ENCODE measurements around the gene INSL3.

Gene INSL3

DNA sequence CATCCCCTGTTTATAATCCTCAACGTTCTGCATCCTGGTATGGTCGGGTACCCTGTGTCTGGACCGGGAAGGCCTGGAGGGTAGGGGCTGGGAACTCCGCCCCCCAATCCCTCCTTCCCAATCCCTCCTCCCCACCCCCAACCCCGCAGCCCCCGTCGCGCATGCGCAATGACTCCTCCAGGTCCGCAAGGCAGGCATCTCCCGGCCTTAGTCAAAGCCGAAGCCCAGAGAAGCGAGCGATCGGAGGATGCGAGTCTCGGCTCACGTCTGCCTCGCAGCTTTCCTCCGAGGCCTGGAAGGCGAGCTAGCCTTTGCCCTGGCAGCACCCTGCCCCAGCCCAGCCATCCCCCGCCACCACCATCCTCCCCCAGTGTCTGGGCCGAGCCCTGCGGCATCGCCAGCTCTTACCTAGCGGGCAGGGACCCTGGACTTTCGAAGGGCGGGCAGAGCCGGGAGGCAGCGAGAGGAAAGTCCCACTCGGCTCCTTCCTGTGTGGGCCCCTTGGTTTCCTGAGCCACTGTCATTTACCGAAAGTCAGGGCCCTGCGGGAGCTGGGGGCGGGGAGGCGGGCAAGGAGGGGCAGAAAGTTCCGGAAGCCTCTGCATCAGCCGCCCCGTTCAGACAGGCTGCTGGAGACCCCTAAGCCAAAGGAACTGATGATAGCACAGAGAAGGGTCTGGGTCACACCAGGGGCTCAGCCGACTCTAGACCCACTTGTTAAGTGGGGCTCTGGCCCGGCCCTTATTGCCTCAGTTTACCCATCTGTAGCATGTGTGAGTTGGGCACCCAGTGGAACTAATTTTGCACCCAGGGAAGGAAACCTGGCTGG, 26.4 kb upstream of the INSL3 start, which contains the start of gene JAK3:
TSS of gene JAK3 (minus strand) at position 445 of the 829 bp plus-strand sequence. CDS start 3,565 bp downstream, outside the sequence.
- peak; percentile 73 to 86 (median 82) for DNase-seq (ENCODE audit: low read depth in 4 of 4, low spot score in 1 of 4)

GRCh38 chr19:17846146-17846545, 24.8 kb upstream of the INSL3 start:
- DNase-seq (ENCODE audit: low read depth in 4 of 4, low spot score in 1 of 4), result no peak

GRCh38 chr19:17843908-17844490, 22.7 kb upstream of the INSL3 start:
- DNase-seq (ENCODE audit: low read depth in 4 of 4, low spot score in 1 of 4), result no peak

GRCh38 chr19:17843292-17843827, 22.0 kb upstream of the INSL3 start:
- DNase-seq (ENCODE audit: low read depth in 4 of 4, low spot score in 1 of 4), result no peak

- DNase-seq (ENCODE audit: low read depth in 4 of 4, low spot score in 1 of 4), result no peak
Measured at GRCh38 chr19:17842663-17843291, 21.5 kb upstream of the INSL3 start.

- DNase-seq (ENCODE audit: low read depth in 4 of 4, low spot score in 1 of 4), result peak in 2 of 4 experiments; percentile 61 to 79
Measured at GRCh38 chr19:17841810-17842662, 20.7 kb upstream of the INSL3 start.

DNA sequence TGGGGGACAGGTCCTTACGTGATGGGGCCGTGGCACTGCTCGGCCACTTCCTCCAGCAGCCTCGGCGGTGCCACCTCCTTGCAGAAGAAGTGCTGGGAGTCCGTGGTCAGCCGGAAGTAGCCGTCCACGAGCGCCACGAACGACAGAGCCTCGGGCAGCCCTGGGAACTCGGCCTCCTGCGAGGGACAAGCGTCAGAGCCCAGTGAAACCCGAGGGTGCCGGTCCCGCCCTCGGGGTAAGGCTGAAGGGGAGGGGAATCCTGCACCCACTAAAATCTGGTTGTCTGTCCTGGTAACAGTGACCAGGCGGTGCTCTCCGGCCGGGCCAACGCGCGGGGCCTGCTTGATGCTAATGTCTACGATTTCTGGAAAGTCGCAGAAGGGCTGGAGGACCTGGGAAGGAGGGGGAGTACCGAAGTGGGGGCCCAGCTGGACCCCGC, 20.1 kb upstream of the INSL3 start:
- no peak for DNase-seq (ENCODE audit: low read depth in 4 of 4, low spot score in 1 of 4)

DNA sequence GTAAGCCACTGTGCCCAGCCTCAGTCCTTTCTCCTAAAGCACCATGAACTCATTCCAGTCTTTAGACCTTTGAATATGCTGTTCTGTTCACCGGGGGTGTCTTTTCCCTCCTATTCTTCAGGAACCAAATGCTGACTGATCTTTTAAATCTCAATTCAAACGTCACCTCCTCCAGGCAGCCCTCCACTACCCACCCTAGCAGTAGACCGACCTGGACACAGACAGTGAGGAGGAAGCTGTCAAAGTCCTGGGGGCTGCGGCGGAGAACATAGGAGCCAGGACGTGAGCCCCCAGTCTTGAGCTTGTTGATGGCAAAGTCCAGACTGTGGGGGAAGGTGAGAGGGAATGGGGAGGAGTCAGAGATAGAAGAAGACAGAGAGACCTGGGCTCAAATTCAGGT, 18.7 kb upstream of the INSL3 start:
- no peak for DNase-seq (ENCODE audit: low read depth in 4 of 4, low spot score in 1 of 4)

DNA sequence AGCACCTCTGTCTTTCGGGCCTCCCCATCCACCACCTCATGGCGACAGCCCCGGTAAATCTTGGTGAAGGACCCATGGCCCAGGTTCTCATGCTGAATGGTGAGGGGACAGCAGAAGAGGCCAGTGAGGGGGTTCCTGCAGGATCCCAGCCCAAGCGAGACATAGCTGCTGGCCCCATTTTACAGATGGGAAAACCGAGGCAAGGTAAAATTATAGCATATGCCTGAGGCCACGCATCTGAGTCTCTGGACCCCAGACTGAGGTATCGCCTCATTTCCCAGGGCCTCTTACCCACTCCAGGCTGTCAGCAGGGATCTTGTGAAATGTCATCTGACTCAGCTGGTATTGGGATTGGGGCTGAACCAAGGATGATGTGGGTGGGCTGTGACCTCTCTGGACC, 16.7 kb upstream of the INSL3 start:
- DNase-seq (ENCODE audit: low read depth in 4 of 4, low spot score in 1 of 4), result no peak

- DNase-seq (ENCODE audit: low read depth in 4 of 4, low spot score in 1 of 4), result no peak
Measured at GRCh38 chr19:17836530-17836929, 15.2 kb upstream of the INSL3 start.

DNA sequence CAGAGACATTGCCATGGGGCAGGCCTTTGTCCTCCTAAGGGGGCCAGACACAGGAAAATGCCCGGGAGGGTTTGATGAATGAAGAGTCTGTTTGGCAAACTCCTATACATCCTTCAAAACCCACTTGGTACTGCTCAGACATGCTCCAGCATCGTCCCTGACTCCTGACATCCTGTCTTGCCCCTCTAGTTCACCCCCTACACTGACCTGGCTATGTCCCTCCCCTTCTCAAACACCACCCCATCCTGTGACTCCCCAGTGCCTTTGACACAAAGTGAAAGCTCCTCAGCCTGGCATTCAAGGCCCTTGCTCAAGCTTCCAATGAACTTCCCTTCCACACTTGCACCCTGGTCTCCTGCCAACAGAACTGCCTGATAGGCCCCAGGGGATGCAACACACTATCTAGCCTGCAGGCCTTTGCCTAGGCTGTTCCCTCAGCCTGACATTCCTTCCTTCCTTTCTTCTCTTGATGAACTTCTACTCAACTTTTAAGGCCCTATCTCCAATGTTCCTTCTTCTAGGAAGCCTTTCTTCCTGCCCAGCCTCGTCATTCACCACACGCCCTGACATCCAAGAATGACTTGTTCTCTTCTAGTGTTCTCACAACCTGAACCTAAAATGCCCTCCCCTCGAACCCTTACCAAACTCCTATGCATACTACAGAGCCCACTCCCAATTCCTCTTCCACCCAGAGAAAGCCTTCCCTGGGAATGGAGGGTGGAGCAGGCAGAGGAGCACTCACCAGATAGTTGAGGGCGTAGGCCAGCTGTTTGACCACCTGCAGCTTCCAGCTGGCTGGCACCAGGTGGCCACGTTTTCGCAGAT, 14.1 kb upstream of the INSL3 start:
- no peak for DNase-seq (ENCODE audit: low read depth in 4 of 4, low spot score in 1 of 4)

DNA sequence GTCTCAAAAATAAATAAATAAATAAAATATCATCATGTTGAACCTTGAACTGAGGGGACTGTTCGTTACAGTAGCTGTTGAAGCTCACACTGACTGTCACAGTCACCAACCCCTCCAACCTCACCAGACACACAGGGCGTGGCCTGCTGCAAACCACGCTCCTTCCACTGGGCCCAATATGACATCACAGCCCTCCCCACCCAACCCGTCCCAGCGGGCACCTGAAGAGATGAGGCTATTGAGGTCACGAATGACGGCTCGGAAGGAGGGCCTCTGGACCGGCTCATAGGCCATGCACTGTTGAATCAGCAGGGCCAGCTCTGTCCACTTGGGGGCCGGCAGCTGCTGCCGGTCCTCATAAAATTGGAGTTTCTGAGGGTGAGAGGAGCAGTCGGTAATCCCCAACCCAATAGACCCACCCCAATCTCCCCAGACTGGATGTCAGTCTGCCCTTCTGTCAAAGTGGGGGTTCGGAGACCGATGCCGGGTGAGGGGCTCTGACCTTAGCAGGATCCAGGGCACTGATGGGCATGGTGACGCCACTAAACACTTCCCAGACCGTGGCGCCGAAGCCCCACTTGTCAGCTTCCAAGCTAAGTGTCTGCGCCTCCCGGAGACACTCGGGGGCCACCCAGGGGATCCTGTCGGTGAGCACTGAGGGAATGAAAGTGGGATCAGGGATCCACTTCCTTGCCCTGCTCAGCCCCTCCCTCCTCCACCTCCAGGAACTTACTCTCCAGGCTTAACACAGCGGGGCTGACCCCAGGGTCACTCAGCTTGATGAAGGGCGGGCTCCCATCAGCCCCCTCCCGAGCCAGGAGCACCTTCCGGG, 13.2 kb upstream of the INSL3 start:
- DNase-seq (ENCODE audit: low read depth in 4 of 4, low spot score in 1 of 4), result no peak

DNA sequence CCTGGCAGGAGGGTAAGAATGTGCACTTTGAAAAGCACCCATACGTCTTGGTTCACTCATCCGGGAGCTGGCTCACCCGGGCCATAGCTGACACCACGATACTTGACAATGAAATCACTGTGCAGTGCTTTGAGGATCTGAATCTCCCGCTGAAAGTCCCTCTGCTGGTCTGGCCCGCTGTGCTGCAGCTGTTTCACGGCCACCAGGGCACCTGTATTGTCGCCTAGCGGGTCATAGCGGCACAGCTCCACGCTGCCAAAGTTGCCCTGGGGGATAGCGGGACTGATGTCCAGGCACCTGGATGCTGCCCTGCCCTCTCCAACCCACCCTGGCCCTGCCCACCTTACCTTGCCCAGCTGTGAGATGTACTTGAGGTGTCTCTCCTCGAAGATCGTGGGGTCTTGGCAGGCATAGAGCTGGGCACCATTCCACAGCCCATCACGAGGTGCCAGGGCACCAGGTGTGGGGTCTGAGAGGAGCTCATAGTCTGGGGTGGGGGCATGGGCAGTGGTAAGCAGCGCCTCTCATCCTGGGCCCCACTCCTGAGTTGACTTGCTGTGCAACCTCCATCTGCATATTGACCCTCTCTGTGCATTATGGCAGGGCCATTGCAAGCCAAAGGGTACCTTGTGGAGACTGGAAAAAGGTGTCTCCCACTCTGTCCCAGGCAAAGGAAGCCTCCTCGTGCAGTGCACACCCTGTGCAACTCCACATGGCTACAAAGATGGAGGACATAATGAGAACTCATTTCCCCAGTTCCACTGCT, 11.3 kb upstream of the INSL3 start:
- no peak for DNase-seq (ENCODE audit: low read depth in 4 of 4, low spot score in 1 of 4)

- DNase-seq (ENCODE audit: low read depth in 4 of 4, low spot score in 1 of 4), result no peak
Measured at GRCh38 chr19:17831419-17831888, 10.1 kb upstream of the INSL3 start.

DNA sequence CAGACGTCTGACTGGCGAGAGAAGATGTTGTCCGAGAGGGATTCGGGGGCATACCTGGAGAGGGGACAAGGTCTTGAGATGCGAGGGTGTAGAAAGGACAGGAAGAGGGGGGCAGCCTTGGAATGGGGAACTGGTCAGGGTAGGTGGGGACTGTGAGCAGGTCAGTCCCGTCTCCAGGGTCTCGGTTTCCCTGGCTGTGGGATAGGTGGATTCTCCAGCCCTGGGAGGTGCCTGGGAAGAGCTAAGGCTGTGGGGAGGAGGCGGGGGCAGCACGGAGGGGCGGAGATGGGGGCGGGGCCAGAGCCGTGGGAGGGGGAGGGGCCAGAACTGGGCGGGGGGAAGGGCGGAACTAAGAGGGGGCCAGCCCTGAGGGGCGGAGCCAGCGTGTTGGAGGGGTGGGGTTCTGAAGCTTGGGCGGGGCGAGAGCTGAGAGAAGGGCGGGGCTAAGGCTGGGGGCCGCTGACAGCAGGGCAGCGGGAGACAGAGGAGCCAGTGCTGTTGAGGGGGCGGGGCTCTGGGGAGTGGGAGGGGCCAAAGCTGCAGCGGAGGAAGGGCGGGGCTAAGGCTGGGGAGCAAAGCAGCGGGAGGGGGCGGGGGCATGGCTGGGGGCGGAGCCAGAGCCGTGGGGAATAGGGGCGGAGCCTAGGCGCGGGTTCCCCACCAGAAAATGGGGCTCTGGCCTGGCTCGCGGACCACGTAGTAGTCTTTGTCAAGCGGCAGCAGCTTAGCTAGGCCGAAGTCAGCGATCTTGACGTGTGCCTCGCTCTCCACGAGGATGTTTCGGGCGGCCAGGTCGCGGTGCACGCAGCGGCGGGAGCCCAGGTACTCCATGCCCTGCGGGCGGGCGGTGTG, 9.5 kb upstream of the INSL3 start:
- DNase-seq (ENCODE audit: low read depth in 4 of 4, low spot score in 1 of 4), result peak in 3 of 4 experiments; percentile 41 to 53 (median 45)

DNA sequence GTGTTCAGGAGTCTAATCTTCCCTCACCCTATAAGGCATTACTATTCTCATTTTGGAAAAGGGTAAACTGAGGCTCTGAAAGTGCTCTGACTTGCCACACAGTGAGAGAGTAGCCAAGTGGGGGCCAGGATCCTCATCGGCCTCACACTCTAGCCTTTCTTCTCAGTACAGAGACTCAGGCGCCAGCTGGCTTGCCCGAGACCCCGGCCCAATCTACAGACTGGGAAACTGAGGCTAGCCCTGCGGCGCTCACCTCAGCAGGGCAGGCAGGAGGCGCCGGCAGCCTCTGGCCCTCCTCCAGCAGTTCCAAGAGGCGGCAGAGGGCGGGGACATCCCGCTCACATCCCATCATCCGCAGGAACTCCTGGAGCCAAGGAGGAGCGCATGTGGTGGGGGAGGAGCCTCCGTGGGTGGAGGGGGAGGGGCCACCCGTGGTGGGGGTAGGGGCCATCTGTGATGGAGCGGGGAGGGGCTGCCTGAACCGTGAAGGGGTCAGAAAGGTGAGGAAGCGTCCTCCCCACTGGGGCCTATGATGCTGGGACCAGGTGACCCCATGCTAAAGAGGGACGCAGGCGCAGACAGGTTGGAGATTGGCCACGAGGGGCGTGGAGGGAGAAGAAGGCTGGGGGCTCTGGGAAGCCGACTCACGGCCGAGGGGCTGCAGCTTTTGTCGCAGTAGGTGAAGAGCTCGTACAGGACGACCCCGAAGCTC, 8.7 kb upstream of the INSL3 start:
- no peak for DNase-seq (ENCODE audit: low read depth in 4 of 4, low spot score in 1 of 4)

All from stimulated activated CD4-positive, alpha-beta T cell treated with anti-CD3 and anti-CD28 coated beads, Interleukin-1b, Interleukin-23, amount 100 ng/mL, for 24 hours (primary cell).